Endothelial cell (in vitro differentiated cells): Measurements from ENCODE around the gene PSRC1. TPM values are rescaled to one million over a fixed set of nuclear protein-coding genes. Genes with fewer than 3 reads are reported as not detected.

Source experiments
- DNase-seq: peaks from one replicate; pipeline ENCODE4 v3.0.0; 2021; ENCODE audit warnings: low spot score
- H3K27ac Mint-ChIP-seq: one replicate; pipeline ENCODE4 v1.8.0; 2021; ENCODE audit warnings: mixed read lengths, inconsistent platforms; ENCODE audit not compliant: unreplicated experiment
- H3K27me3 Mint-ChIP-seq: one replicate; pipeline ENCODE4 v1.8.0; 2021; ENCODE audit warnings: mild to moderate bottlenecking, moderate library complexity, mixed read lengths, inconsistent platforms; ENCODE audit not compliant: unreplicated experiment
- H3K36me3 Mint-ChIP-seq: one replicate; pipeline ENCODE4 v1.8.0; 2021; ENCODE audit warnings: mild to moderate bottlenecking, low read depth, mixed read lengths, inconsistent platforms; ENCODE audit not compliant: unreplicated experiment
- H3K4me1 Mint-ChIP-seq: one replicate; pipeline ENCODE4 v1.8.0; 2021; ENCODE audit warnings: mild to moderate bottlenecking, mixed read lengths, inconsistent platforms; ENCODE audit not compliant: unreplicated experiment
- H3K4me3 Mint-ChIP-seq: one replicate; pipeline ENCODE4 v1.8.0; 2021; ENCODE audit warnings: mild to moderate bottlenecking, mixed read lengths, inconsistent platforms; ENCODE audit not compliant: unreplicated experiment
- H3K9me3 Mint-ChIP-seq: one replicate; pipeline ENCODE4 v1.8.0; 2021; ENCODE audit warnings: mixed read lengths, inconsistent platforms; ENCODE audit not compliant: unreplicated experiment
- CTCF ChIP-seq: fragments of 200-600 bp; sonication (generic); IDR thresholded peaks from one replicate; pipeline ENCODE4 v1.5.0; 2021; ENCODE audit warnings: antibody characterized with exemption; ENCODE audit not compliant: unreplicated experiment
- total RNA-seq: library from RNA; stranded (reverse); fragmentation: NEBNext Ultra II Directional; extraction: Animal tissue kit (Norgen Biotek cat#: 25700); gene quantifications from one replicate; pipeline ENCODE4 v1.2.1, GENCODE V29; 2021; ENCODE audit not compliant: unreplicated experiment

Gene PSRC1
- total RNA-seq, 1 donor from 2014 or later: 9.7 TPM

DNA sequence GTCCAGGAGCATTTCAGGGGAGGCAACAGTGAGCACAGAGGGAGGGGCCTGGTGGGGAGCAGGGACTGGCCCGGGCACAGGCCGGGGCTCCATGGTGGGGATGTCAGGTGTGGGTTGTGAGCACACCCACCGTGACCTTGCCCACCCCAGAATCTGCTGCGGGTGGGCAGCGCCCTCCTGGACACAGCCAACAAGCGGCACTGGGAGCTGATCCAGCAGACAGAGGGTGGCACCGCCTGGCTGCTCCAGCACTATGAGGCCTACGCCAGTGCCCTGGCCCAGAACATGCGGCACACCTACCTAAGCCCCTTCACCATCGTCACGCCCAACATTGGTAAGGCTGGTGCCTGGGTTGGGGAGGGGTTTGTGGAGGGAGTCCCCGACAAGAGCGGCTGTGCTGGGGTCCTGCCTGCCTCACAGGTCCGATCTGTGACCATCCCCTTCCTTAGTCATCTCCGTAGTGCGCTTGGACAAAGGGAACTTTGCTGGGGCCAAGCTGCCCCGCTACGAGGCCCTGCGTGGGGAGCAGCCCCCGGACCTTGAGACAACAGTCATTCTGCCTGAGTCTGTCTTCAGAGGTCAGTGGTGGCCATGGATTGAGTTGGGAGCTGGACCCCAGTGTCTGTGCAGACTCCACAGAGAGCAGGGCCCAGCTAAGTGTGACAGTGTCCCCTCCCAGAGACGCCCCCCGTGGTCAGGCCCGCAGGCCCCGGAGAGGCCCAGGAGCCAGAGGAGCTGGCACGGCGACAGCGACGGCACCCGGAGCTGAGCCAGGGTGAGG is 14.3 kb downstream of the PSRC1 start:
- H3K9me3 Mint-ChIP-seq: no peaks in the 10 kb centered on the region
- TF ChIP-seq CTCF: no peak
- DNase-seq: no peak
- no peak overlapping the region for H3K27ac Mint-ChIP-seq
- no peaks in the 10 kb centered on the region for H3K36me3 Mint-ChIP-seq
- H3K27me3 Mint-ChIP-seq: peaks cover 18% of the 10 kb centered on the region
- H3K4me3 Mint-ChIP-seq: no peak overlapping the region
- no peaks in the 10 kb centered on the region for H3K4me1 Mint-ChIP-seq

DNA sequence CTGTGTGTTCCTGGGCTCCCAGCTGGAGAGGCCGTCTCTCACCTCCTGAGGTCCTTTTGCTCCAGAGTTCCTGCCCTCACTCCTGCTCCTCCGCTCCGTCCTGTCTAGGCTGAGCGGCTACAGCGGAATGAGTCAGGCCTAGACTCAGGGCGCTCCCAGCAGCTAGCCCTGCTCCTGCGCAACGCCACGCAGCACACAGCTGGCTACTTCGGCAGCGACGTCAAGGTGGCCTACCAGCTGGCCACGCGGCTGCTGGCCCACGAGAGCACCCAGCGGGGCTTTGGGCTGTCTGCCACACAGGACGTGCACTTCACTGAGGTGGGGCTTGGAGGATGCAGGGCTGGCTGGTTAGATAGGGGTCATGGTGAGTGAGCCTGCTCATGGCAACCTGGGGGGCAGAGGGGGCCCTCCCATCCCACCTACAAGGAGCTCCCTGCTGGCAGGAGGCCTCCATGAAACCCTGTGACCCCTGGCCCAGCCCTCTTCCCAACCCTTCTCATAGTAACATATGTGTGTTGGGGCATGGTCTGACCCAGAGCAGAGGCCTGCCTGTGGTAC is 15.1 kb downstream of the PSRC1 start:
- no peak for TF ChIP-seq CTCF
- no peak overlapping the region for H3K27ac Mint-ChIP-seq
- H3K9me3 Mint-ChIP-seq: no peaks in the 10 kb centered on the region
- no peak overlapping the region for H3K4me3 Mint-ChIP-seq
- no peaks in the 10 kb centered on the region for H3K36me3 Mint-ChIP-seq
- peaks cover 18% of the 10 kb centered on the region for H3K27me3 Mint-ChIP-seq
- H3K4me1 Mint-ChIP-seq: no peaks in the 10 kb centered on the region
- no peak for DNase-seq

DNA sequence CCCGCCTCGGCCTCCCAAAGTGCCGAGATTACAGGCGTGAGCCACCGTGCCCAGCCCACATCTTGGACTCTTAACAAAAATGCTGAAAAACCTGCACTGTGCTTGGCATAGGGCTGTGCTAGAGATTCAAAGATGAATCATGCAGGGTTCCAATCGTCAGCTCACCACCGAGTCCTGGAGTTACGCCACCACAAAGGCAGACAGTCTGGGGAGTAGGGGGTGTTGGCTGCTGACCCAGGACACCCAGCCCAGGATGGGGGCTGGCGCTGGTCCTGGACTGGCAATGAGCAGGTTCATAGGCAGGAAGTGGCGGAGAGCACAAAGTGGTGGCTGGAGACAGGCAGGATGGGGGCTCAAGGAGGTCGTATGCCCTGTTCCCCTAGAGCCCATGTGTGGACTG is 16.0 kb downstream of the PSRC1 start:
- no peak for TF ChIP-seq CTCF
- H3K4me3 Mint-ChIP-seq: no peak overlapping the region
- no peaks in the 10 kb centered on the region for H3K36me3 Mint-ChIP-seq
- H3K27me3 Mint-ChIP-seq: peaks cover 16% of the 10 kb centered on the region
- no peaks in the 10 kb centered on the region for H3K4me1 Mint-ChIP-seq
- H3K27ac Mint-ChIP-seq: no peak overlapping the region
- no peak for DNase-seq
- no peaks in the 10 kb centered on the region for H3K9me3 Mint-ChIP-seq

GRCh38 chr1:109265741-109266330 is 17.1 kb downstream of the PSRC1 start:
- no peaks in the 10 kb centered on the region for H3K36me3 Mint-ChIP-seq
- no peak overlapping the region for H3K27ac Mint-ChIP-seq
- no peaks in the 10 kb centered on the region for H3K4me1 Mint-ChIP-seq

More at GRCh38 chr1:109265741-109266330, 17.1 kb downstream of the PSRC1 start:
- peaks cover 15% of the 10 kb centered on the region for H3K27me3 Mint-ChIP-seq
- no peak overlapping the region for H3K4me3 Mint-ChIP-seq
- no peak for DNase-seq
- H3K9me3 Mint-ChIP-seq: no peaks in the 10 kb centered on the region
- TF ChIP-seq CTCF: no peak
